Measurements from ENCODE around the gene WFDC6.

Gene WFDC6

DNA sequence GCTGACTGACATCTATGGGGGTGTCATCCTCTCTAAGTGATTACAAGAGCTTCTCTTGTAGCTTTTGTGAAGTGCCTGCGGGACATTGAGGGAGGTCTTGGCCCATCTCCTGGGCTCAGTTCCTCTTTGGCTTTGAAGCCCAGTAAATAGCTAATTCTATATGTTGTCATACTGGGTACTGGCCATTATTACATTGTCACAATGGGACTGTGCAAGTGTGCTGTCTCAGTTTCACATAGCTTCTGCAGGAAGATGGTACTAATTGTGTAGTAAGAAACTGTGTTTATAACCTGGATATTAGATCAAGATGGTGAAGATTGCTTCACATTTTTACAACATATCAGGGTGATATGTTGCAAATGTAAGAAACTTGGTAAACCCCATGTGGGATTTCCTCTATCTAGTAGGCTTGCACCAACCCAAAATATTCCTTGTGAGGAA is 43.8 kb downstream of the WFDC6 start:
- Histone ChIP-seq H3K4me3 (ENCODE audit: low read length) (no peak overlapping the region), H3K36me3 (ENCODE audit: control insufficient read depth, insufficient read depth, low read length) (no peaks in the 10 kb centered on the region), H3K9me3 (ENCODE audit: control insufficient read depth, low read length) (no peaks in the 10 kb centered on the region), H3K9ac (ENCODE audit: low read length) (no peak overlapping the region), H3K27me3 (ENCODE audit: control insufficient read depth, insufficient read depth, low read length) (no peaks in the 10 kb centered on the region), H3K4me1 (ENCODE audit: control insufficient read depth, insufficient read depth, low read length) (peaks cover 5% of the 10 kb centered on the region)

DNA sequence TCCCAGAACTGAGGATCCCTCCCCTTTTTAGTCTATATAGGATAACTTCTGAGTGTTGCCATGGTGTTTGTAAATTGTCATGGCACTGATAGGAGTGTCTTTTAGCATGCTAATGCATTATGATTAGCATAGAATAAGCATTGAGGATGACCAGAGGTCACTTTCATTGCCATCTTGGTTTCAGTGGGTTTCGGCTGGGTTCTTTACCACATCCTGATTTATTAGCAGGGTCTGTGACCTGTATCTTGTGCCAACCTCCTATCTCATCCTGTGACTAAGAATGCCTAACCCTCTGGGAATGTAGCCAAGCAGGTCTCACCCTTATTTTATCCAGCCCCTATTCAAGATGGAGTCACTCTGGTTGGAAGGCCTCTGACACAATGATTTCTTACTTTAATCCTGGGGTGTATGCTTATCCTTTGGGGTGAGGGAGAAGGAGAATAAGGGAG is 50.2 kb downstream of the WFDC6 start:
- Histone ChIP-seq H3K27me3 (ENCODE audit: control insufficient read depth, insufficient read depth, low read length) (peaks cover 5% of the 10 kb centered on the region), H3K36me3 (ENCODE audit: control insufficient read depth, insufficient read depth, low read length) (no peaks in the 10 kb centered on the region), H3K4me3 (ENCODE audit: low read length) (no peak overlapping the region), H3K9me3 (ENCODE audit: control insufficient read depth, low read length) (no peaks in the 10 kb centered on the region), H3K9ac (ENCODE audit: low read length) (no peak overlapping the region), H3K4me1 (ENCODE audit: control insufficient read depth, insufficient read depth, low read length) (no peaks in the 10 kb centered on the region)

DNA sequence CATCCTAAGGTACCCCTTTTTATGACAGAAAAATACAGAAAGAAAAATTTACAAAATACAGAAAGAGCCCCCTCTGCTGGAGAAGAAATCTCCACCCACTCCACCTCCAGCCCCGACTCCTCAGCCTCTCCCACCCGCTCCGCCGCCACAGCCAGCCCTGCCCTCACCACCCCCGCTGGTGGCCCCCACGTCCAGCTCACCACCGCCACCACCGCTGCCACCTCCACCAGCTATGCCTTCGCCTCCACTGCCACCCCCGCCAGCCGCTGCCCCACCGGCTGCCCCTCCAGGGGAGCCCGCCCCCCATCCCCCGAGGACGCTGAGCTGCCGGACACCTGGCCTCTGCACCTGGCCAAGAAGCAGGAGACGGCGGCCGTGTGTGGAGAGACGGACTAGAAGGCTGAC is 52.0 kb downstream of the WFDC6 start:
- H3K27me3 ChIP-seq (ENCODE audit: control insufficient read depth, insufficient read depth, low read length) = peaks cover 5% of the 10 kb centered on the region
- no peak overlapping the region for H3K4me3 ChIP-seq (ENCODE audit: low read length)
- H3K9ac ChIP-seq (ENCODE audit: low read length) = no peak overlapping the region
- H3K4me1 ChIP-seq (ENCODE audit: control insufficient read depth, insufficient read depth, low read length) = no peaks in the 10 kb centered on the region
- no peaks in the 10 kb centered on the region for H3K9me3 ChIP-seq (ENCODE audit: control insufficient read depth, low read length)
- no peaks in the 10 kb centered on the region for H3K36me3 ChIP-seq (ENCODE audit: control insufficient read depth, insufficient read depth, low read length)

DNA sequence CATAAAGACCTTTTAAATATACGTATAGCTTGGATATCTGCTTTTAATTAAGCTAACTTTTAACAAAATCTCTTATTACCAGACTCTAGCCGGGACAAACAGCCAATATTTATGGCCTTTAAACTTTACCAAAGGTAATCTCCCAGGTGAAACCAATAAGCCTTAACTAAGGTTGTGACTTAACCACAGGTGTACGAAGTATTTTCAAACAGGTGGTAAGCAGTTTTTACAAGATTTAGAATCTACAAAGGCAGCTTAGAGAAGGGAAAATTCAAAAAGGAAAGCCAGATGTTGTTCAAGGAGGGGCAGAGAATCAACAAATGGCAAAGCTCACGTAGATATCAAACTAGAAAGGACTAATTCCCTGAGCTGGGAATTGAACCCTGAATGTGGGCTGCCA is 53.9 kb downstream of the WFDC6 start:
- no peaks in the 10 kb centered on the region for H3K36me3 ChIP-seq (ENCODE audit: control insufficient read depth, insufficient read depth, low read length)
- no peaks in the 10 kb centered on the region for H3K9me3 ChIP-seq (ENCODE audit: control insufficient read depth, low read length)
- no peaks in the 10 kb centered on the region for H3K4me1 ChIP-seq (ENCODE audit: control insufficient read depth, insufficient read depth, low read length)
- no peak overlapping the region for H3K4me3 ChIP-seq (ENCODE audit: low read length)
- H3K27me3 ChIP-seq (ENCODE audit: control insufficient read depth, insufficient read depth, low read length) = peaks cover 5% of the 10 kb centered on the region
- H3K9ac ChIP-seq (ENCODE audit: low read length) = no peak overlapping the region

DNA sequence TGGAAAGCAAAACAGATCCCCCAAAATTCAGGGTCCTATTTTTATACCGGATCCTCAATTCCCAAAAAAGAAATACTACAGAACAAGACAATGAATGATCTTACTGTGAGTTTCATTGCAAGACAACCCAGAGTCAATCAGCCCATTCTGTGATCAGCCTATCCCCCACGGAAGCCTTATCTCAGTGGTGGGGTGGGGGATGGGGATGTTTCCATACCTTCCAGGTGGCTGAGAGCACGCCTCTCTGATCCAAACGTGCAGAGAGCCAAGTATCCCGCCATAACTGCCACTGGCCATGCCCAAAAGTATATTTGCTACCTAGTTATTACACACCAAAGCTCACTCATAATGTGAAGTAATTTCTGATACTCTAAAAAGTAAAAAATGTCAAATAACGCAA is 54.6 kb downstream of the WFDC6 start:
- Histone ChIP-seq H3K27me3 (ENCODE audit: control insufficient read depth, insufficient read depth, low read length) (peaks cover 5% of the 10 kb centered on the region), H3K9ac (ENCODE audit: low read length) (no peak overlapping the region), H3K4me1 (ENCODE audit: control insufficient read depth, insufficient read depth, low read length) (no peaks in the 10 kb centered on the region), H3K9me3 (ENCODE audit: control insufficient read depth, low read length) (no peaks in the 10 kb centered on the region), H3K4me3 (ENCODE audit: low read length) (no peak overlapping the region), H3K36me3 (ENCODE audit: control insufficient read depth, insufficient read depth, low read length) (no peaks in the 10 kb centered on the region)

Data from mucosa of stomach (tissue), 1 donor.